Subcutaneous abdominal adipose tissue (tissue), 5 donors: ENCODE measurements around the gene HBP1.
A peak's percentile ranks its signal among the peaks of the same experiment; 100 is the strongest.

Experiments used
- H3K27ac ChIP-seq: one replicate; pipeline ENCODE4 v1.7.0; 2013; ENCODE audit warnings: low read depth, mild to moderate bottlenecking, inconsistent platforms, low read length, moderate library complexity
- H3K27me3 ChIP-seq, 5 donors: one replicate each; pipeline ENCODE4 v1.7.0; 2013; ENCODE audit warnings: low read length in 5 of 5, inconsistent platforms in 1 of 5; ENCODE audit not compliant: control insufficient read depth in 5 of 5, insufficient read depth in 4 of 5
- H3K36me3 ChIP-seq, 5 donors: one replicate each; pipeline ENCODE4 v1.7.0; 2013; ENCODE audit warnings: low read length in 5 of 5; ENCODE audit not compliant: control insufficient read depth in 5 of 5, insufficient read depth in 5 of 5
- H3K4me1 ChIP-seq, 5 donors: one replicate each; pipeline ENCODE4 v1.7.0; 2013; ENCODE audit warnings: low read length in 5 of 5, mild to moderate bottlenecking in 3 of 5, moderate library complexity in 1 of 5; ENCODE audit not compliant: control insufficient read depth in 5 of 5, insufficient read depth in 5 of 5
- H3K4me3 ChIP-seq, 5 donors: one replicate each; pipeline ENCODE4 v1.7.0; 2013; ENCODE audit warnings: low read length in 5 of 5, low read depth in 1 of 5
- H3K9ac ChIP-seq, 5 donors: one replicate each; pipeline ENCODE4 v1.7.0; 2013; ENCODE audit warnings: low read length in 5 of 5, mild to moderate bottlenecking in 4 of 5, moderate library complexity in 3 of 5
- H3K9me3 ChIP-seq, 5 donors: one replicate each; pipeline ENCODE4 v1.7.0; 2013; ENCODE audit warnings: low read length in 5 of 5; ENCODE audit not compliant: control insufficient read depth in 5 of 5
- donor health status: healthy.
- donor health status: healthy.
- donor health status: healthy.
- donor health status: healthy.
- donor health status: healthy.

HBP1 gene, protein sequence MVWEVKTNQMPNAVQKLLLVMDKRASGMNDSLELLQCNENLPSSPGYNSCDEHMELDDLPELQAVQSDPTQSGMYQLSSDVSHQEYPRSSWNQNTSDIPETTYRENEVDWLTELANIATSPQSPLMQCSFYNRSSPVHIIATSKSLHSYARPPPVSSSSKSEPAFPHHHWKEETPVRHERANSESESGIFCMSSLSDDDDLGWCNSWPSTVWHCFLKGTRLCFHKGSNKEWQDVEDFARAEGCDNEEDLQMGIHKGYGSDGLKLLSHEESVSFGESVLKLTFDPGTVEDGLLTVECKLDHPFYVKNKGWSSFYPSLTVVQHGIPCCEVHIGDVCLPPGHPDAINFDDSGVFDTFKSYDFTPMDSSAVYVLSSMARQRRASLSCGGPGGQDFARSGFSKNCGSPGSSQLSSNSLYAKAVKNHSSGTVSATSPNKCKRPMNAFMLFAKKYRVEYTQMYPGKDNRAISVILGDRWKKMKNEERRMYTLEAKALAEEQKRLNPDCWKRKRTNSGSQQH

GRCh38 chr7:107168233-107169119 lies at the start of gene HBP1:
Gene HBP1 (plus strand): TSS chr7:107169003. CDS start chr7:107179894, 10,891 bp downstream.
- H3K4me1 ChIP-seq, result peaks cover 8 to 36% (median 30%) of the 10 kb centered on the region in 5 donors
- peak within 1 kb of the TSS; percentile 83 to 98 (median 91) for H3K9ac ChIP-seq
- H3K27ac ChIP-seq, result peak within 1 kb of the TSS; percentile 99
- H3K4me3 ChIP-seq, result peak within 1 kb of the TSS; percentile 83 to 98 (median 91)
- H3K36me3 ChIP-seq, result peaks cover 0 to 3% (median 0%) of the 10 kb centered on the region in 5 donors
- H3K27me3 ChIP-seq, result no peaks in the 10 kb centered on the region
- H3K9me3 ChIP-seq, result peaks cover 0 to 2% (median 0%) of the 10 kb centered on the region in 5 donors

DNA sequence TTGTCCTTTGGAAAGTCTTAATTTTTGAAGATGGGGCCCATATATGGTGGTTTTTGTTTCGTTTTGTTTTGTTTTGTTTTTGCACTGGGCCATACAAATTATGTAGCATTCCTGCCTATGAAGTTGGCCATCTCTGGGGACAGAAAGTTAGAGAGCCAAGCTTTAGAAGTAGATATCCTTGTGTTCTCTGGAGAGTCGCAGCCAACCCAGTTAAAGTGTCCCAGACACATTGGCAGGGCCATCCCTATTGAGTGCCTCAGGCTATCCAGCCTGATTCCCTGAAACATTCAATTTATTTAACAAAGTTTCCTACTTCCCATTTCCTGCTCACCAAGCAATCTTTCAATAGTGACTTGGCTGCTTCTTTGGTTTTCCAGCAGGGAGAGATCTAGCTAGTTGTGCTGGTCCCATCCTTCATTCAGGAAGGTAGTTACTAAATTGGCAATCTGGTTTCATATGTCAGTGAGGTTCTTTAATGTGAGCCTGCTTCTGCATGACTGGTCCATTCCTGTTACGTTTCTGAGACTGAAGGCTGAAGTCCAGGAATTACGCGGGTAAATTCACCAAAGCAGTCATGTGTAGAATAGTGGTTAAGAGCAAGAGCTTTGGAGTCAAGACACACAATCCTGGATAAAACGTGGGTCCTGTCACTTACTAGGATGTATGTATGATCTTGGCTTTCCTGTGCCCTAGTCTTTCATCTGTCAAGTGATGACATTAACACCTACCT lies 49.3 kb upstream of the HBP1 start:
- Histone ChIP-seq H3K4me3 (no peak overlapping the region), H3K27ac (peak overlapping the region; percentile 69)

DNA sequence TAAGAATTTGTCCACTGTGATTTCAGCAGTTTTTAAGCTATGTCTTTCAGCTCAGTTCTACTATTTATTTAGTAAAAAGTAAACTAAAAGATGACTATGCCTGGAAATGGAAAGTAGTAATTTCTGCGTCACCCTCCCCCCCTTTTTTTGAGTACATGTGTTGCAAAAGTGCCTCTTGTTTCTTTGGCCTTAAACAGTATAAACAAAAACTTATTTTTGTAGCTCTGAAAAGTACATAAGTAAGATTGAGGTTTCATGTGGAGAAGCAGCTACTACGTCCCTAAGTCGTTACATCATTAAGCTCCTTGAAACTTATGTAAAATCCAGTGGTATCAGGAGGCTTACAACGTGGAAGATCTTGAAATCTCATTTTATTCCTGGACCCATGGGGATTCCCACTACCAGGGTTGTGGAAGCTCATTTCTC lies 46.3 kb upstream of the HBP1 start:
- peak overlapping the region; percentile 68 for H3K27ac ChIP-seq
- H3K36me3 ChIP-seq, result no peaks in the 10 kb centered on the region
- peaks cover 0 to 28% (median 17%) of the 10 kb centered on the region in 5 donors for H3K4me1 ChIP-seq
- peak overlapping the region in 1 of 5 donors; percentile 13 for H3K9ac ChIP-seq
- no peaks in the 10 kb centered on the region for H3K9me3 ChIP-seq
- H3K27me3 ChIP-seq, result no peaks in the 10 kb centered on the region
- H3K4me3 ChIP-seq, result no peak overlapping the region

More for the DNA sequence above, 49.3 kb upstream of the HBP1 start:
- H3K36me3 ChIP-seq, result no peaks in the 10 kb centered on the region
- H3K4me1 ChIP-seq, result peaks cover 0 to 35% (median 17%) of the 10 kb centered on the region in 5 donors
- no peaks in the 10 kb centered on the region for H3K27me3 ChIP-seq
- H3K9ac ChIP-seq, result no peak overlapping the region
- H3K9me3 ChIP-seq, result no peaks in the 10 kb centered on the region

- H3K4me3 ChIP-seq, result no peak overlapping the region
- peaks cover 0 to 21% (median 12%) of the 10 kb centered on the region in 5 donors for H3K4me1 ChIP-seq
- no peak overlapping the region for H3K9ac ChIP-seq
- peak overlapping the region; percentile 68 for H3K27ac ChIP-seq
- H3K36me3 ChIP-seq, result no peaks in the 10 kb centered on the region
- no peaks in the 10 kb centered on the region for H3K27me3 ChIP-seq
- no peaks in the 10 kb centered on the region for H3K9me3 ChIP-seq
Measured at GRCh38 chr7:107123392-107123791, 45.4 kb upstream of the HBP1 start.

GRCh38 chr7:107125475-107125874 lies 43.3 kb upstream of the HBP1 start:
- H3K27me3 ChIP-seq, result no peaks in the 10 kb centered on the region
- H3K27ac ChIP-seq, result peak overlapping the region; percentile 17
- no peak overlapping the region for H3K4me3 ChIP-seq
- H3K36me3 ChIP-seq, result peaks cover 0 to 6% (median 0%) of the 10 kb centered on the region in 5 donors
- H3K9me3 ChIP-seq, result no peaks in the 10 kb centered on the region
- H3K4me1 ChIP-seq, result peaks cover 0 to 8% (median 0%) of the 10 kb centered on the region in 5 donors
- no peak overlapping the region for H3K9ac ChIP-seq

DNA sequence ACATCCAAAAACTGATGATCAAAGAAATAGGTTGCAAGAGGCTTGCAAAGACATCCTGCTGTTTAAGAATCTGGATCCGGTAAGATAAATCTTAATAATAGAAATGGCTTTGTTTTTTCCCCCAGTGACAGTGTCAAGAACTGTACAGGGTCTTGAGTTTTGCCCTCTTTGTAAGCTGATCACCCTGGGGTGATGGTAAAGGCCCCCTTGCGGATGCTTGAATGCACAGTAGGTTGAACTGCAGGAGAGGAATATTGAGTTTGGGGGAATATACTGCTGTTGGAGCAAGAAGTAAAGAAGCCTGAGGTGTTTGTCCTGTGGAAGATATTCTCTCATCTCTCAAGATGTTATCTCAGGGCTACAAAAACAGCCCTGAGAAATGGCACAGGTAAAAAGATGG lies 40.6 kb upstream of the HBP1 start:
- H3K9me3 ChIP-seq, result no peaks in the 10 kb centered on the region
- H3K36me3 ChIP-seq, result peaks cover 0 to 6% (median 2%) of the 10 kb centered on the region in 5 donors
- H3K4me3 ChIP-seq, result no peak overlapping the region
- no peaks in the 10 kb centered on the region for H3K27me3 ChIP-seq
- no peak overlapping the region for H3K27ac ChIP-seq
- peaks cover 0 to 4% (median 0%) of the 10 kb centered on the region in 5 donors for H3K4me1 ChIP-seq
- no peak overlapping the region for H3K9ac ChIP-seq

GRCh38 chr7:107128748-107129147 lies 40.1 kb upstream of the HBP1 start:
- no peaks in the 10 kb centered on the region for H3K9me3 ChIP-seq
- H3K27me3 ChIP-seq, result no peaks in the 10 kb centered on the region
- peaks cover 0 to 4% (median 0%) of the 10 kb centered on the region in 5 donors for H3K4me1 ChIP-seq
- no peak overlapping the region for H3K9ac ChIP-seq
- H3K27ac ChIP-seq, result no peak overlapping the region
- no peak overlapping the region for H3K4me3 ChIP-seq
- peaks cover 0 to 6% (median 2%) of the 10 kb centered on the region in 5 donors for H3K36me3 ChIP-seq

GRCh38 chr7:107130487-107131220 lies 38.1 kb upstream of the HBP1 start:
- Histone ChIP-seq H3K36me3 (peaks cover 0 to 10% (median 2%) of the 10 kb centered on the region in 5 donors), H3K9ac (no peak overlapping the region), H3K9me3 (no peaks in the 10 kb centered on the region), H3K4me3 (no peak overlapping the region), H3K4me1 (peaks cover 0 to 4% (median 0%) of the 10 kb centered on the region in 5 donors), H3K27ac (peak overlapping the region; percentile 13), H3K27me3 (no peaks in the 10 kb centered on the region)

- Histone ChIP-seq H3K9me3 (no peaks in the 10 kb centered on the region), H3K36me3 (peaks cover 0 to 10% (median 2%) of the 10 kb centered on the region in 5 donors), H3K27me3 (no peaks in the 10 kb centered on the region), H3K27ac (no peak overlapping the region), H3K4me1 (peaks cover 0 to 4% (median 0%) of the 10 kb centered on the region in 5 donors), H3K4me3 (no peak overlapping the region), H3K9ac (no peak overlapping the region)
Measured at GRCh38 chr7:107133396-107133795, 35.4 kb upstream of the HBP1 start.
